Measurements from ENCODE around the gene RUNX2.

- TF ChIP-seq, protein P1, sequence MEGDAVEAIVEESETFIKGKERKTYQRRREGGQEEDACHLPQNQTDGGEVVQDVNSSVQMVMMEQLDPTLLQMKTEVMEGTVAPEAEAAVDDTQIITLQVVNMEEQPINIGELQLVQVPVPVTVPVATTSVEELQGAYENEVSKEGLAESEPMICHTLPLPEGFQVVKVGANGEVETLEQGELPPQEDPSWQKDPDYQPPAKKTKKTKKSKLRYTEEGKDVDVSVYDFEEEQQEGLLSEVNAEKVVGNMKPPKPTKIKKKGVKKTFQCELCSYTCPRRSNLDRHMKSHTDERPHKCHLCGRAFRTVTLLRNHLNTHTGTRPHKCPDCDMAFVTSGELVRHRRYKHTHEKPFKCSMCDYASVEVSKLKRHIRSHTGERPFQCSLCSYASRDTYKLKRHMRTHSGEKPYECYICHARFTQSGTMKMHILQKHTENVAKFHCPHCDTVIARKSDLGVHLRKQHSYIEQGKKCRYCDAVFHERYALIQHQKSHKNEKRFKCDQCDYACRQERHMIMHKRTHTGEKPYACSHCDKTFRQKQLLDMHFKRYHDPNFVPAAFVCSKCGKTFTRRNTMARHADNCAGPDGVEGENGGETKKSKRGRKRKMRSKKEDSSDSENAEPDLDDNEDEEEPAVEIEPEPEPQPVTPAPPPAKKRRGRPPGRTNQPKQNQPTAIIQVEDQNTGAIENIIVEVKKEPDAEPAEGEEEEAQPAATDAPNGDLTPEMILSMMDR (conservative IDR thresholded peaks at IDR 0.05): no peak
- TF ChIP-seq ZFX (IDR thresholded peaks at IDR 0.05): no peak
These were observed 226.5 kb downstream of the RUNX2 start for GRCh38 chr6:45554591-45554990.

Data from C4-2B (cell line).